ENCODE measurements around the gene GH2. TPM values are rescaled to one million over a fixed set of nuclear protein-coding genes. Genes with fewer than 3 reads are reported as not detected.
"Not testable (repeated sequence)": the region's sequence is repeated elsewhere in the genome, so short reads cannot be mapped to it uniquely, and the experiment has no call there.

GH2 gene
- total and polyA plus RNA-seq, 2 donors (not counting 3 experiments of a cell fraction or from before 2014, with no cell fraction given) = not detected

- H3K36me3 ChIP-seq (ENCODE audit: control insufficient read depth in 2 of 2, extremely low read depth in 1 of 2, insufficient read depth in 2 of 2, low read length in 2 of 2); intact Hi-C loops (cut with micrococcal nuclease); H3K27me3 ChIP-seq (ENCODE audit: control insufficient read depth in 2 of 2, insufficient read depth in 2 of 2, low read length in 2 of 2); H3K4me1 ChIP-seq (ENCODE audit: control insufficient read depth, extremely low read depth, insufficient read depth, low read length); H2AFZ ChIP-seq (ENCODE audit: low read depth, low read length); H3K79me2 ChIP-seq (ENCODE audit: control insufficient read depth, insufficient read depth, low read length); H3K27ac ChIP-seq (ENCODE audit: insufficient read depth, low read depth, low read length); H4K20me1 ChIP-seq (replicated peaks; ENCODE audit: control insufficient read depth, extremely low read depth, insufficient read depth, low read length); POLR2A ChIA-PET; DNase-seq (ENCODE audit: low read depth, low spot score); H3K9me1 ChIP-seq (replicated peaks; ENCODE audit: control insufficient read depth, extremely low read depth, insufficient read depth, low read length); dilution Hi-C loops (cut with MboI; ENCODE audit: extremely low pct_ligation_motif_present, low sequenced_read_pairs); BruUV-seq (replicated peaks); FAIRE-seq; H3K4me3 ChIP-seq (replicated peaks in 1 of 3; ENCODE audit: insufficient read depth in 1 of 3, low read depth in 1 of 3, low read length in 3 of 3); H3K4me2 ChIP-seq (ENCODE audit: insufficient read depth, low read length); H3K9ac ChIP-seq (replicated peaks; ENCODE audit: extremely low read depth, insufficient read depth, low read length); H3K9me3 ChIP-seq (replicated peaks; ENCODE audit: control insufficient read depth, insufficient read depth, low read length): not testable (repeated sequence)
- CTCF ChIA-PET = interaction anchor here (1.6 to 7.3 kb wide), 3 partner anchors 24 to 103 kb away, joined by 4 to 183 read pairs (median 10); no protein-coding TSS in a partner anchor
Observed at GRCh38 chr17:63922402-63922801, 40.7 kb upstream of the GH2 start.

GRCh38 chr17:63920779-63921178, 39.0 kb upstream of the GH2 start:
- intact Hi-C loops (cut with micrococcal nuclease); POLR2A ChIA-PET; H3K9me3 ChIP-seq (replicated peaks; ENCODE audit: control insufficient read depth, insufficient read depth, low read length); H3K27ac ChIP-seq (ENCODE audit: insufficient read depth, low read depth, low read length); H3K79me2 ChIP-seq (ENCODE audit: control insufficient read depth, insufficient read depth, low read length); DNase-seq (ENCODE audit: low read depth, low spot score); H3K4me3 ChIP-seq (replicated peaks in 1 of 3; ENCODE audit: insufficient read depth in 1 of 3, low read depth in 1 of 3, low read length in 3 of 3); H2AFZ ChIP-seq (ENCODE audit: low read depth, low read length); dilution Hi-C loops (cut with MboI; ENCODE audit: extremely low pct_ligation_motif_present, low sequenced_read_pairs); H3K27me3 ChIP-seq (ENCODE audit: control insufficient read depth in 2 of 2, insufficient read depth in 2 of 2, low read length in 2 of 2); H3K9ac ChIP-seq (replicated peaks; ENCODE audit: extremely low read depth, insufficient read depth, low read length); FAIRE-seq; H3K36me3 ChIP-seq (ENCODE audit: control insufficient read depth in 2 of 2, extremely low read depth in 1 of 2, insufficient read depth in 2 of 2, low read length in 2 of 2); H3K4me2 ChIP-seq (ENCODE audit: insufficient read depth, low read length); H3K4me1 ChIP-seq (ENCODE audit: control insufficient read depth, extremely low read depth, insufficient read depth, low read length); H3K9me1 ChIP-seq (replicated peaks; ENCODE audit: control insufficient read depth, extremely low read depth, insufficient read depth, low read length); BruUV-seq (replicated peaks); H4K20me1 ChIP-seq (replicated peaks; ENCODE audit: control insufficient read depth, extremely low read depth, insufficient read depth, low read length): not testable (repeated sequence)
- CTCF ChIA-PET = interaction anchor here (0.7 to 7.3 kb wide), 8 partner anchors 26 to 316 kb away, joined by 3 to 183 read pairs (median 56); no protein-coding TSS in a partner anchor

- H3K4me1 ChIP-seq (ENCODE audit: control insufficient read depth, extremely low read depth, insufficient read depth, low read length); H3K27ac ChIP-seq (ENCODE audit: insufficient read depth, low read depth, low read length); H3K79me2 ChIP-seq (ENCODE audit: control insufficient read depth, insufficient read depth, low read length); intact Hi-C loops (cut with micrococcal nuclease); DNase-seq (ENCODE audit: low read depth, low spot score); H4K20me1 ChIP-seq (replicated peaks; ENCODE audit: control insufficient read depth, extremely low read depth, insufficient read depth, low read length); H3K9ac ChIP-seq (replicated peaks; ENCODE audit: extremely low read depth, insufficient read depth, low read length); H3K27me3 ChIP-seq (ENCODE audit: control insufficient read depth in 2 of 2, insufficient read depth in 2 of 2, low read length in 2 of 2); BruUV-seq (replicated peaks); H3K36me3 ChIP-seq (ENCODE audit: control insufficient read depth in 2 of 2, extremely low read depth in 1 of 2, insufficient read depth in 2 of 2, low read length in 2 of 2); H3K9me3 ChIP-seq (replicated peaks; ENCODE audit: control insufficient read depth, insufficient read depth, low read length); H2AFZ ChIP-seq (ENCODE audit: low read depth, low read length); FAIRE-seq; H3K4me3 ChIP-seq (replicated peaks in 1 of 3; ENCODE audit: insufficient read depth in 1 of 3, low read depth in 1 of 3, low read length in 3 of 3); dilution Hi-C loops (cut with MboI; ENCODE audit: extremely low pct_ligation_motif_present, low sequenced_read_pairs); H3K9me1 ChIP-seq (replicated peaks; ENCODE audit: control insufficient read depth, extremely low read depth, insufficient read depth, low read length); H3K4me2 ChIP-seq (ENCODE audit: insufficient read depth, low read length): not testable (repeated sequence)
- ChIA-PET CTCF (interaction anchor here (0.7 to 7.3 kb wide), 39 partner anchors 8 to 382 kb away, joined by 3 to 183 read pairs (median 6); partner anchors contain the start of genes CD79B, ERN1, ICAM2 and PRR29), POLR2A (interaction anchor here (1.0 to 1.4 kb wide), 2 partner anchors 80 to 211 kb away, joined by 3 to 5 read pairs; no protein-coding TSS in a partner anchor)
Observed at GRCh38 chr17:63920050-63920449, 38.3 kb upstream of the GH2 start.
